PC-3 (cell line): ENCODE measurements around the gene TMEM107. TPM values are rescaled to one million over a fixed set of nuclear protein-coding genes. Genes with fewer than 3 reads are reported as not detected.
A peak's percentile ranks its signal among the peaks of the same experiment; 100 is the strongest.

Experiments used
- ATAC-seq: fragments of 200-7000 bp; cut with Tn5 transposase; 2 replicates; pipeline ENCODE4 v1.9.1; 2020; ENCODE audit warnings: mild to moderate bottlenecking, moderate library complexity
- BruUV-seq: library from RNA; stranded (reverse); fragments of 400-500 nt; replicated peaks from 2 replicates; lab custom pipeline; 2021; lab: Mats Ljungman, UMichigan
- CTCF ChIA-PET: fragments of 300-600 bp; sonication (Branson Sonifier 250); formaldehyde crosslinking; loops from one replicate; lab custom pipeline; 2022; ENCODE audit warnings: antibody characterized with exemption; lab: Charles Lee
- POLR2A ChIA-PET: fragments of 300-600 bp; sonication (Branson Sonifier 250); formaldehyde crosslinking; loops from one replicate; lab custom pipeline; 2022; ENCODE audit warnings: antibody characterized with exemption; ENCODE audit not compliant: unreplicated experiment; lab: Charles Lee
- DNase-seq: peaks from one replicate; pipeline ENCODE4 v3.0.0-alpha.2; 2015
- H2AFZ ChIP-seq: fragments of 300-600 bp; sonication (generic); 2 replicates; pipeline ENCODE4 v1.6.0; 2016; ENCODE audit warnings: antibody characterized with exemption, low read length
- H3F3A ChIP-seq: fragments of 300-600 bp; sonication (generic); one replicate; pipeline ENCODE4 v1.6.0; 2017; ENCODE audit warnings: antibody characterized with exemption, low read length, control low read depth, mild to moderate bottlenecking; ENCODE audit not compliant: unreplicated experiment
- H3K27ac ChIP-seq: fragments of 300-600 bp; sonication (generic); 2 replicates; pipeline ENCODE4 v1.5.1; 2016; ENCODE audit warnings: mild to moderate bottlenecking, low read length
- H3K27me3 ChIP-seq: fragments of 300-600 bp; sonication (generic); 2 replicates; pipeline ENCODE4 v1.6.1; 2016; ENCODE audit warnings: low read length, mixed read lengths
- H3K36me3 ChIP-seq: fragments of 300-600 bp; sonication (generic); 2 replicates; pipeline ENCODE4 v1.6.1; 2016; ENCODE audit warnings: low read depth, mixed run types, low read length, mixed read lengths
- H3K4me1 ChIP-seq: fragments of 300-600 bp; sonication (generic); 2 replicates; pipeline ENCODE4 v1.5.1; 2016; ENCODE audit warnings: low read length; ENCODE audit not compliant: insufficient read depth
- H3K4me2 ChIP-seq: fragments of 300-600 bp; sonication (generic); 2 replicates; pipeline ENCODE4 v1.6.0; 2016; ENCODE audit warnings: low read length
- H3K4me3 ChIP-seq: fragments of 300-600 bp; sonication (generic); 2 replicates; pipeline ENCODE4 v1.5.1; 2016; ENCODE audit warnings: mild to moderate bottlenecking, low read length, mixed read lengths
- H3K79me2 ChIP-seq: fragments of 300-600 bp; sonication (generic); 2 replicates; pipeline ENCODE4 v1.6.1; 2017; ENCODE audit warnings: low read length, mixed read lengths
- H3K9ac ChIP-seq: fragments of 300-600 bp; sonication (generic); 2 replicates; pipeline ENCODE4 v1.6.0; 2016; ENCODE audit warnings: mild to moderate bottlenecking, low read length
- H3K9me2 ChIP-seq: fragments of 300-600 bp; sonication (generic); replicated peaks from 2 replicates; pipeline ENCODE4 v1.6.1; 2016; ENCODE audit warnings: mixed run types, low read length, mixed read lengths
- H3K9me3 ChIP-seq: fragments of 300-600 bp; sonication (generic); 2 replicates; pipeline ENCODE4 v1.6.1; 2016; ENCODE audit warnings: low read length, mixed read lengths
- H4K20me1 ChIP-seq: fragments of 300-600 bp; sonication (generic); 2 replicates; pipeline ENCODE4 v1.6.1; 2016; ENCODE audit warnings: low read length, mixed read lengths
- EZH2 ChIP-seq: fragments of 300-600 bp; sonication (generic); IDR thresholded peaks from one replicate; pipeline ENCODE4 v1.6.1; 2017; ENCODE audit warnings: antibody characterized with exemption, mild to moderate bottlenecking, low read length; ENCODE audit not compliant: unreplicated experiment
- EZH2phosphoT487 ChIP-seq: fragments of 300-600 bp; sonication (generic); IDR thresholded peaks from 2 replicates; pipeline ENCODE4 v1.6.1; 2018; ENCODE audit warnings: mild to moderate bottlenecking, antibody characterized with exemption, low read length, borderline replicate concordance
- intact Hi-C: fragments of 100-400 bp; cut with micrococcal nuclease; formaldehyde crosslinking; loops from 2 replicates; pipeline ENCODE4 v1.9.0; 2023
- total RNA-seq: library from RNA; depleted of rRNA; stranded (reverse); fragments of >200 nt; gene quantifications from 2 replicates; pipeline ENCODE4 v1.2.3, GENCODE V29; 2014
- TF ChIP-seq, protein P1 (sequence below): fragments of 300-600 bp; sonication (generic); conservative IDR thresholded peaks from 2 replicates; pipeline ENCODE4 v1.5.1; 2017; ENCODE audit warnings: antibody characterized with exemption, low read depth, mild to moderate bottlenecking, low read length

The TMEM107 gene
- total RNA-seq, 1 experiment from 2014 or later, result 19.0 TPM

DNA sequence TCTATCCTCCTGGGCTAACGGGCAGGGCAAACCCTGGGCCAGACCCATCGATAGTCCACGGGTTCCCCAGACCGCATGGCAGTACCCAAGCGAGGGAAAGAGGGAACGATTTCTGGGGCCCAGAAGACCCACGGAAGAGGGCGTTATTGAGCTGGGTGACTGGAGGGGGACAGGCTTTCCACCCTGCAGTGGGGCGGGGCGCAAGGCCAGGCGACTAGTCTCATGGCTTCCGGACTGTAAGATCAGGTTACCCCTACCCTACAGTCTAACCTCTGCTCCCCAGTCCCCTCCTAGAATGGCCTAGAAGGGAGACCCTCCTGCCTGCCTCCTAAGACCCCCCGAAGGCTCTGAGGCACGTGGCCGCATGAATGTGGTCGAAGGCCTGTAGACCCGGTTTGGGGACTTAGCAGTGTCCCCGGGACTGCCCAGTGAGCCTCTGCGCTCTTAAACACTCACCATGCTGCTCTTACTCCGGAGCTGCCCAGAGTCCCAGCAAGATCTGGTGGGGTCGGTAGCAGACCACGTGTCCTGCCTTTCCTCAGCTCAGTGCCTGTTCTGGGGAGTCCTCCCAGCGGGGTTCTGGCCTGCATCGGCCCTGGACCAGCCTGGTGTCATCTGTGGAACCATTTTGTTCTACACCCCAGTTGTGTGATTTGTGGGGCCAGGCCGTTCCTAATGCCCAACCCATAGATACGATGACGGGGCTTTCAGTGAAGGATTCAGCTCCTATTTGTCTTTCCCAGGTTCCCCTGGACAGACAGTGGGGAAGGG is 47.4 kb upstream of the TMEM107 start:
- intact Hi-C loops, result loop anchor here (2.0 to 5.0 kb wide), 2 partner anchors 23 to 86 kb away; no protein-coding TSS in a partner anchor
- Histone ChIP-seq H3K36me3 (peaks cover 4% of the 10 kb centered on the region; the same call in 1 of the 2 replicates), H3K4me3 (peak overlapping the region; percentile 82), H2AFZ (peak overlapping the region; percentile 82), H3K27ac (peak overlapping the region; percentile 91), H3K9ac (peak overlapping the region; percentile 93), H3K4me1 (peaks cover 10% of the 10 kb centered on the region), H3K9me3 (no peaks in the 10 kb centered on the region), H4K20me1 (no peaks in the 10 kb centered on the region), H3F3A (peaks cover 4% of the 10 kb centered on the region), H3K9me2 (no peaks in the 10 kb centered on the region), H3K4me2 (peak overlapping the region; percentile 96), H3K27me3 (no peaks in the 10 kb centered on the region), H3K79me2 (no peaks in the 10 kb centered on the region)
- peak; percentile 26 for DNase-seq
- no peak for TF ChIP-seq EZH2
- TF ChIP-seq EZH2phosphoT487, result no peak
- TF ChIP-seq, protein P1, sequence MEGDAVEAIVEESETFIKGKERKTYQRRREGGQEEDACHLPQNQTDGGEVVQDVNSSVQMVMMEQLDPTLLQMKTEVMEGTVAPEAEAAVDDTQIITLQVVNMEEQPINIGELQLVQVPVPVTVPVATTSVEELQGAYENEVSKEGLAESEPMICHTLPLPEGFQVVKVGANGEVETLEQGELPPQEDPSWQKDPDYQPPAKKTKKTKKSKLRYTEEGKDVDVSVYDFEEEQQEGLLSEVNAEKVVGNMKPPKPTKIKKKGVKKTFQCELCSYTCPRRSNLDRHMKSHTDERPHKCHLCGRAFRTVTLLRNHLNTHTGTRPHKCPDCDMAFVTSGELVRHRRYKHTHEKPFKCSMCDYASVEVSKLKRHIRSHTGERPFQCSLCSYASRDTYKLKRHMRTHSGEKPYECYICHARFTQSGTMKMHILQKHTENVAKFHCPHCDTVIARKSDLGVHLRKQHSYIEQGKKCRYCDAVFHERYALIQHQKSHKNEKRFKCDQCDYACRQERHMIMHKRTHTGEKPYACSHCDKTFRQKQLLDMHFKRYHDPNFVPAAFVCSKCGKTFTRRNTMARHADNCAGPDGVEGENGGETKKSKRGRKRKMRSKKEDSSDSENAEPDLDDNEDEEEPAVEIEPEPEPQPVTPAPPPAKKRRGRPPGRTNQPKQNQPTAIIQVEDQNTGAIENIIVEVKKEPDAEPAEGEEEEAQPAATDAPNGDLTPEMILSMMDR, result peak; percentile 30; the same call in 1 of the 2 replicates
- BruUV-seq, result TSS peak; percentile 93
- POLR2A ChIA-PET, result no interaction called here
- ATAC-seq, result peak; percentile 12
- CTCF ChIA-PET, result interaction anchor here (0.6 kb wide), 1 partner anchor 77 kb away, joined by 3 read pairs; no protein-coding TSS in a partner anchor

DNA sequence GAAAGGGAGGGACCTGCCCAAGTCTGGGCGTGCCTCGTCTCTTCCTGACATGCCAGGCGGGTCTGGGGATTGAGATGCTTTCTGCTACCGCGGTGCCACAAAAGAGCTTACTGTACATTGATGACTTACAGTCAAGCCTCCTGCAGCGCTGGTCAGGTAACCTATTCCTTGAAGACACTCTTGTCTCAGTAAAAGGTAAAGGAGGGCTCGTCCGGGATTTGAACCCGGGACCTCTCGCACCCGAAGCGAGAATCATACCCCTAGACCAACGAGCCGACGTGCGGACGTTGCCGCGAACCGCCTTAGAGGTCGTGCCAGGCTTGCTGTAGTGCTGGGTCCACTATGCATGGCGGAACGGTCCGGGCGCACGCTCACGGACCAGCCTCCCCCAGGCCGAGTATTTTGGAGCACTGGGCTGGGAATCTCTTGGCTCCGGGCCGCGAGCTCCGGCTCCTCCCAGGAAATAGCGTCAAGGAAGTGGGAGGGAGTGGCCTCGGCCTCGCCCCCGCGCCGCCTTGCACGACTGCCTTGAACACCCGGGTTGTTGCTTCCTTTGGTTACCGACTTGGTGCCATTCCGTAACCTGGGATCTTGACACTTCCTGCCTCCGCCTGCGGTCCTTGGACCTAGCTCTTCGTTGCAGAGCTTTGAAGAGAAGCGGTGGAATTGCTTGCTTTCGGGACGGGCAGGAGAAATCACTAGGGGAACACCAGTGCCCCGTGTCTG is 46.6 kb upstream of the TMEM107 start:
- H3K79me2 ChIP-seq, result no peaks in the 10 kb centered on the region
- TF ChIP-seq, protein P1, result no peak
- TF ChIP-seq EZH2phosphoT487 (no peak), EZH2 (no peak)
- intact Hi-C loops, result loop anchor here (1.0 to 5.0 kb wide), 3 partner anchors 24 to 102 kb away; no protein-coding TSS in a partner anchor
- H4K20me1 ChIP-seq, result no peaks in the 10 kb centered on the region
- peak overlapping the region; percentile 82 for H2AFZ ChIP-seq
- no peaks in the 10 kb centered on the region for H3K27me3 ChIP-seq
- peak overlapping the region; percentile 91 for H3K27ac ChIP-seq
- H3K9ac ChIP-seq, result peak overlapping the region; percentile 93
- H3K4me3 ChIP-seq, result peak overlapping the region; percentile 82
- H3F3A ChIP-seq, result peaks cover 4% of the 10 kb centered on the region
- DNase-seq, result peak; percentile 88
- peak; percentile 44 for ATAC-seq
- TSS peak; percentile 63 for BruUV-seq
- no peaks in the 10 kb centered on the region for H3K9me2 ChIP-seq
- H3K4me1 ChIP-seq, result peaks cover 10% of the 10 kb centered on the region
- H3K4me2 ChIP-seq, result peak overlapping the region; percentile 96
- CTCF ChIA-PET, result interaction anchor here (0.6 kb wide), 2 partner anchors 24 to 380 kb away, joined by 3 to 4 read pairs; no protein-coding TSS in a partner anchor
- no peaks in the 10 kb centered on the region for H3K9me3 ChIP-seq
- H3K36me3 ChIP-seq, result no peaks in the 10 kb centered on the region
- POLR2A ChIA-PET, result interaction anchor here (0.6 kb wide), 1 partner anchor 35 kb away, joined by 4 read pairs; no protein-coding TSS in a partner anchor
